PC-9 (cell line): Measurements from ENCODE around the gene YY1.

Experiments
- EZH2 ChIP-seq: fragments of 200-600 bp; sonication (generic); IDR thresholded peaks from 2 replicates; pipeline ENCODE4 v1.8.0; 2017; ENCODE audit warnings: antibody characterized with exemption, low read depth
- TF ChIP-seq, protein P1 (sequence below): fragments of 200-600 bp; sonication (generic); conservative IDR thresholded peaks from 2 replicates; pipeline ENCODE4 v1.6.1; 2017; ENCODE audit warnings: mixed run types, antibody characterized with exemption, mild to moderate bottlenecking, moderate library complexity

DNA sequence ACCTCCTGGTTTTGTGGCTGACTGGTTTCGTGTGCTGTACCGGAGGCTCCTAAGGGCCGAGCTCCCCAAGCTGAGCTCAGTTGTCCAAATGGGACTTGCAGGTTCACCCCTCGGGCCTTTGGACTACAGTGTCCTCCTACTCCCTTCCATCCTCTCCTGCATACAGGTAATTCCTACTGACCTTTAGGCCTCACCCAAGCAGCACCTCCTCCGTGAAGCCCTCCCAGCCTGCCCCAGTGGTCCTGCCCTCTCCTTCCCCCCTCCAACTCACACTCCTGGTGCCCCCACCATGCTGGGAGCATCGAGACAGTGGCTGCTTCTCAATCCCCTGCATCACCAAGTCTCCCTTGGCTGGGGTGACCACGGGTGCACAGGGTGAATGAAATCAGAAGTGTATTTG, 27.1 kb upstream of the YY1 start:
- TF ChIP-seq, protein P1, sequence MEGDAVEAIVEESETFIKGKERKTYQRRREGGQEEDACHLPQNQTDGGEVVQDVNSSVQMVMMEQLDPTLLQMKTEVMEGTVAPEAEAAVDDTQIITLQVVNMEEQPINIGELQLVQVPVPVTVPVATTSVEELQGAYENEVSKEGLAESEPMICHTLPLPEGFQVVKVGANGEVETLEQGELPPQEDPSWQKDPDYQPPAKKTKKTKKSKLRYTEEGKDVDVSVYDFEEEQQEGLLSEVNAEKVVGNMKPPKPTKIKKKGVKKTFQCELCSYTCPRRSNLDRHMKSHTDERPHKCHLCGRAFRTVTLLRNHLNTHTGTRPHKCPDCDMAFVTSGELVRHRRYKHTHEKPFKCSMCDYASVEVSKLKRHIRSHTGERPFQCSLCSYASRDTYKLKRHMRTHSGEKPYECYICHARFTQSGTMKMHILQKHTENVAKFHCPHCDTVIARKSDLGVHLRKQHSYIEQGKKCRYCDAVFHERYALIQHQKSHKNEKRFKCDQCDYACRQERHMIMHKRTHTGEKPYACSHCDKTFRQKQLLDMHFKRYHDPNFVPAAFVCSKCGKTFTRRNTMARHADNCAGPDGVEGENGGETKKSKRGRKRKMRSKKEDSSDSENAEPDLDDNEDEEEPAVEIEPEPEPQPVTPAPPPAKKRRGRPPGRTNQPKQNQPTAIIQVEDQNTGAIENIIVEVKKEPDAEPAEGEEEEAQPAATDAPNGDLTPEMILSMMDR: no peak
- TF ChIP-seq EZH2: no peak
